ENCODE results near the gene KIF5C.

The KIF5C gene

GRCh38 chr2:148955798-148956197, 80.8 kb downstream of the KIF5C start:
- no peak for TF ChIP-seq CTCF (IDR thresholded peaks at IDR 0.05; ENCODE audit: insufficient read depth, missing control alignments)
- FAIRE-seq = no peak
- no peak for DNase-seq (ENCODE audit: insufficient read length, low spot score)

GRCh38 chr2:148957023-148957422, 82.0 kb downstream of the KIF5C start:
- no peak for TF ChIP-seq CTCF (IDR thresholded peaks at IDR 0.05; ENCODE audit: insufficient read depth, missing control alignments)
- FAIRE-seq (no peak), DNase-seq (ENCODE audit: insufficient read length, low spot score) (no peak)

GRCh38 chr2:148959745-148960144, 84.7 kb downstream of the KIF5C start:
- no peak for TF ChIP-seq CTCF (IDR thresholded peaks at IDR 0.05; ENCODE audit: insufficient read depth, missing control alignments)
- FAIRE-seq = no peak
- DNase-seq (ENCODE audit: insufficient read length, low spot score) = no peak

- no peak for DNase-seq (ENCODE audit: insufficient read length, low spot score)
- FAIRE-seq = no peak
- TF ChIP-seq CTCF (IDR thresholded peaks at IDR 0.05; ENCODE audit: insufficient read depth, missing control alignments) = no peak
Measured at GRCh38 chr2:148960483-148960882, 85.5 kb downstream of the KIF5C start.

GRCh38 chr2:148963461-148963860, 88.4 kb downstream of the KIF5C start:
- no peak for TF ChIP-seq CTCF (IDR thresholded peaks at IDR 0.05; ENCODE audit: insufficient read depth, missing control alignments)
- FAIRE-seq (no peak), DNase-seq (ENCODE audit: insufficient read length, low spot score) (no peak)

GRCh38 chr2:148965623-148966437, 90.8 kb downstream of the KIF5C start:
- TF ChIP-seq CTCF (IDR thresholded peaks at IDR 0.05; ENCODE audit: insufficient read depth, missing control alignments) = no peak
- FAIRE-seq (no peak), DNase-seq (ENCODE audit: insufficient read length, low spot score) (no peak)

- FAIRE-seq = no peak
- TF ChIP-seq CTCF (IDR thresholded peaks at IDR 0.05; ENCODE audit: insufficient read depth, missing control alignments) = no peak
Measured at GRCh38 chr2:148966438-148966758, 91.4 kb downstream of the KIF5C start.

More at GRCh38 chr2:148966438-148966758, 91.4 kb downstream of the KIF5C start:
- DNase-seq (ENCODE audit: insufficient read length, low spot score) = no peak

All from D721Med (cell line).